IPS-18c (cell line): ENCODE results near the gene SLC25A20.

Source experiments
- H3K4me3 ChIP-seq: 2 replicates; pipeline ENCODE4 v1.7.0; 2013; ENCODE audit warnings: low read depth, mild to moderate bottlenecking, low read length, moderate library complexity; ENCODE audit not compliant: insufficient read depth
- H3K9me3 ChIP-seq: one replicate; pipeline ENCODE4 v1.6.1; 2013; ENCODE audit warnings: mild to moderate bottlenecking, low read length, moderate library complexity; ENCODE audit not compliant: control insufficient read depth, insufficient read depth

Gene SLC25A20, protein sequence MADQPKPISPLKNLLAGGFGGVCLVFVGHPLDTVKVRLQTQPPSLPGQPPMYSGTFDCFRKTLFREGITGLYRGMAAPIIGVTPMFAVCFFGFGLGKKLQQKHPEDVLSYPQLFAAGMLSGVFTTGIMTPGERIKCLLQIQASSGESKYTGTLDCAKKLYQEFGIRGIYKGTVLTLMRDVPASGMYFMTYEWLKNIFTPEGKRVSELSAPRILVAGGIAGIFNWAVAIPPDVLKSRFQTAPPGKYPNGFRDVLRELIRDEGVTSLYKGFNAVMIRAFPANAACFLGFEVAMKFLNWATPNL

DNA sequence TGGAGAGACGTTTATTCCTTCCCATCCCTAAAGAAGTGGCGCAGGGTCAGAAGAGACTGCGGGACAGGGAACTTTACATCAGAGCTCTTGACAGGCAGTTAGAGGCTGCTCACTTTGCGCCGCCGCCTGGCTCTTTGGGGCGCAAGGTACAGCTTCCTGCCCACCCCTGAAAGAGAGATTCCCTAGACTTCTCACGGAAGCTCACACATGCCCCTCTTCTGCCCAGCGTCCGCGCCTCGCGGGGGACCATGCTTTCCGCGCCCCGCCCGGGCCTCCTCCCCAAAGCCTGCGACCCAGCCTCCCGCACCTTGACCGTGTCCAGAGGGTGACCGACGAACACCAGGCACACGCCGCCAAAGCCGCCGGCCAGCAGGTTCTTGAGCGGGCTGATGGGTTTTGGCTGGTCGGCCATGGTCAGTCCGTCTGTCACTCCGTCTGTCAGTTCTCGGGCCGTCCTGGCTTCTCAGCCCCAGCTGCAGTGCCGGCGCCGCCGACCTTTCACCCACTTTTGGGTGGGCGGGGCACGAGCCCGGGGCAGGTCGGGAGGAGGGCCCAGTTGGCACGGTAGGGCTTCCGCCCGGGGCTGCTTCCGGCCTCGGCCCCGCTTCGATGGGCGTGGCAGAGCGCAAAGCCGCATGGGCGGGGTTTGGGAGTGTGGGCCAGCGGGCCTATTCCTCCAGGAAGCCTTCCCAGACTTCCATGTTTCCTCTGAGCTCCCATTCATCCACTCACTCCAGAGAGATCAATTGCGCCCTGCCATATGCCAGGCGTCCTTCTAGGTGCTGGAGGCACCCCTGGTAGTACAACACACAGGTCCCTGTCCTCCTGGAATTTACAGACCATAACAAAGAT lies at the start of gene SLC25A20:
Gene SLC25A20, minus strand, starts transcription at position 500 of the 852 bp plus-strand sequence. Its CDS starts 88 bp downstream, at position 412.
- Histone ChIP-seq H3K4me3 (peak within 1 kb of the TSS; percentile 78), H3K9me3 (no peaks in the 10 kb centered on the region)

DNA sequence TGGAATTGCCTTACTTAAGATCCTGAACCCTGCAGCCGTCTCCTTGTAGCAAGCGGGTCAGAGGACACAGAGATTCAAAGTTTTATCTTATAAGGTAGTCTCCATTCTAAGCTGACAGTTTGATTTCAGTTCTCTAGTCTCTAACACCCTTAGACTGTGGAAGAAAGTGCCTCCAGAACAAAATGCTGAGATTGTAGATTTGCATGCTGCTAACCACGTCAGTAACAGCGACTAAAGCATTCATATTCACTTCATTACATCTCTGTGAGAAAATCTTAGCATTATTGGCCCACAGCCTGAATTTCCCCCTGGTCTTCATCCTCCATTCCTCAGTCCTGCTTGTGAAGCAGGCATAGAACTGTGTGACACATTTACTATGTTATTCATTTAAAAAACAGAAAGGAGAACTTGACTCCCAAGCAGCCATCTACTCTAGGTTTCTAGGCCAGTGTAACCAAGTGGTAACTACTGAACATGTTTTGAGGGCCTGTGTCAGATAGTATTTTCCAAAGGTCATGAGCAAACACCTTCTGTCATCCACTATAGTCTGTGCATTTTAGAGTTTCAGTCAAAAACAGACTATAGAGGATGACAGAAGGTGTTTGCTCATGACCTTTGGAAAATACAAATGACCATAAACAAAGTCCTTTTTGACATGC lies 47.3 kb upstream of the SLC25A20 start:
- Histone ChIP-seq H3K4me3 (no peak overlapping the region), H3K9me3 (no peaks in the 10 kb centered on the region)

DNA sequence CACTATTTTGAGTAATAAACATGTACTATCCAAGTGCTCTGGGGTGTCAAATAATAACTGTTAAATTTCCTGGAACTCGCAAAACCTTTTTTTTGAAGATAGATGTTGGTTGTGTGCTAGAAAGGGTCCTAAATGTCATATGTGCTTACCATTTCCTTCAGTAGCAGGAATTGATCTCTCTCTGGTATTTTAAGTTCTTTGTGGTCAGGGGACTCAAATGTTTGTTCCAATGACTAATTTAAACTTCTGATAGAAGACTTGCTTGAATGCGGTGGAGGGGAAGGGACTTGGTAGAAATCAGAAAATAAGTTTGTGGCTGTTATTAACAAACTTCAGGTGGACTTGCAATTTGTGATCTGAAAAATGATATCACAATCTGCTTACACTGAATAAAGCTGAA lies 46.8 kb upstream of the SLC25A20 start:
- Histone ChIP-seq H3K9me3 (no peaks in the 10 kb centered on the region), H3K4me3 (no peak overlapping the region)

DNA sequence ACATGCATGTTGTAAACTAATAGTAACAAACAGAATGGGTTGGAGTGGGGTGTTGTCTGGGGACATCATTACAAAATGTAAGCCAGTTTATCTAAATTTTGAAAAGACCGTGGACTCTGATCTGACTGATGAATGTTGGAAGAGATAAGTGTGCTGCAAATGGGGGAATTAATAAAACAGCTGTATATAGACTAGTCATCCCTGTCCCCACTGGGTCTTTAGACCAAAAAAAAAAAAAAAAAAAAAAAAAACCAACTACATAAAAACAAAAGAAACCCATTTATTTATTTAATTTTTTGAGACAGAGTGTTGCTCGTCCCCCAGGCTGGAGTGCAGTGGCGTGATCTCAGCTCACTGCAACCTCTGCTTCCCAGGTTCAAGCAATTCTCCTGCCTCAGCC lies 40.0 kb upstream of the SLC25A20 start:
- no peak overlapping the region for H3K4me3 ChIP-seq

DNA sequence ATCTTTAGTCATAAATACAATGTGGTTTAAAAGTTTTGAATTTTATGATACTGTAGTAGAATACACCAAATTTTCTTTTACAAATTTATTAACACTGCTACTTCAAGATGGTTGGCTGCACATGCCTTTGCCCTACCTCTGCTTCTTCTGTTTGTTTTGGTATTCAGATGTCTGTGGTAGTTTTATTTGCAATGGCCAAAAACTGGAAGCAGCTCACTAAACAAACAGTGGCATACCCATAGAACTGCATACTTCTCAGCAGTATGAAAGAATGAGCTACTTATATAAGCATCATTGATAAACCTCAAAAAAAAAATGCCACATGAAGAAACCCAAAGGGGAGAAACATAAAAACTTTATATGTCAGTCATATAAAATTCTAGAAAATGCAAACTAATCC lies 39.5 kb upstream of the SLC25A20 start:
- Histone ChIP-seq H3K4me3 (no peak overlapping the region), H3K9me3 (no peaks in the 10 kb centered on the region)

More for the DNA sequence above, 40.0 kb upstream of the SLC25A20 start:
- H3K9me3 ChIP-seq = no peaks in the 10 kb centered on the region

DNA sequence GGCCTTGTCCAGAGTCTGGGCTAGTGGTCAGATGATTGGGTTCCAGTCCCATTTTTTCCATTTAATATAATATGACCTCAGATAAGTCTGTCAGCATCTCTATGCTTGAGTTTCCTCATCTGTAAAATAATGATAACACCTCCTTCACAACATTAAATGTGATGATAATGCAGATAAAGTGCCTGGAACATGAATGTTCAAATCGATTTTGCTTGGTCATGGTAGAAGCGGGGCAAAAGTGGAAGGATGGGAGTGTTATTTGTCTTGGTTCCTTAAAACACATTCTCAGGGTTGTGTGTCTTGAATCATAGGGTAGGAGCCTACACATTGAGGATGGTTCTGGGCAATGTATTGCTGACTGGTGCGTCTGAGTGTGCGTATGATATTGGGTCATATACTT lies 36.8 kb upstream of the SLC25A20 start:
- H3K9me3 ChIP-seq = no peaks in the 10 kb centered on the region
- no peak overlapping the region for H3K4me3 ChIP-seq

DNA sequence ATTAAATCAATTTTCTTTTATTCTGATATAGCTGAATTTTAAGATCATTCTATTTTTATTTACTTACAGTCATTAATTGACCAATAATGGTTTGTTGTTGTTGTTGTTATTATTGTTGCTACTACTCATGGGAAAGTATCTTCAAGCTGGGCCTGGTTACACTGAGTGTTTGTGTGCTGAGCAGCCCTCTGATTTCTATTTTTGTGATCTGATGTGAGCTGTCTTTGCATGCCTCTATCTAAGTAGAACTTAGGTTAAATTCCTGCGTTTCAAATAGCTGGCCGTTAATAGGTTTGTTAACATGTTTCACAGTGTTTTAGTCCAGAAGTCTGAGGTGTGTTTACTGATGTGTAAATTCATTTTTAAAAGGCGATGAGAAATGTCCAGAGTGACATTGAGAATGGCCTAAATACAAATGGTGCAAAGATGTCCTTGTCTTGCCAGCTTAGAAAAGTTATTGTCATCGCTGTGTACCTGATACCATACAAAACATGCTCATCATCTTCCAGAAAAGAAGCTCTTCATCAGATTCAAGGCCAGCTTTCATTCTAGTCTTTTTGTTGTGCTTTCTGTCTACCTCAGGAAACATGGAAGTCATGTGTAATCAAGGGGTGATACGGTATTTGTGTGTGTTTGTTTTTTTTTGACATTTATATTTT lies 35.8 kb upstream of the SLC25A20 start:
- Histone ChIP-seq H3K4me3 (no peak overlapping the region), H3K9me3 (no peaks in the 10 kb centered on the region)

DNA sequence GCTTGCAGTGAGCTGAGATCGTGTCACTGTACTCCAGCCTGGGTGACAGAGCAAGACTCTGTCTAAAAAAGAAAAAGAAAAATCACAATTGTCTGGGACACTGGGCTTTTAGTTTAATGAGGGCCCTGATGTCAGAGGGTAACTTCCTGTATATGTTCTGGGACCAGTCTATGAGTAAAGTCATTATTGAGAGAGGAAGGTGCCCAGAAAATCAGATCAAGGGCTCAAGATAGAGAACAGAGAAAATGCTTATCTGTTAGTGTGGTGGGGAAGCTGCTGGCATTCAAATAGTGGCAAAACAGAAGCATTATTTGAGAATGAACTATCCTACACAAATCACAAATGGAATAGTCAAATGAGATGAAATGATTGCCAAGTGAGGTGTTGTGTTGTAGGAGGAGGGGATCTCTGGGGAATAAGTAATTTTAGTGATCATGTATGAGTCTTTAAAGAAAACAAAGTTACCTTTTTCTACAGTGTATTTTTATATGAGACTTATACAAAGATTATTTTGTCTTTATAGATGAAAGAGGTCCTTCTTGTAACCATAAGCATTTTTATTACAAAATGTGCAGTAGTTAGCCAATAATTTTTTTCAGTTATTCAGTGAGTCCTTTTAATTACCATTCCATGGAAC lies 33.4 kb upstream of the SLC25A20 start:
- Histone ChIP-seq H3K4me3 (no peak overlapping the region), H3K9me3 (no peaks in the 10 kb centered on the region)

DNA sequence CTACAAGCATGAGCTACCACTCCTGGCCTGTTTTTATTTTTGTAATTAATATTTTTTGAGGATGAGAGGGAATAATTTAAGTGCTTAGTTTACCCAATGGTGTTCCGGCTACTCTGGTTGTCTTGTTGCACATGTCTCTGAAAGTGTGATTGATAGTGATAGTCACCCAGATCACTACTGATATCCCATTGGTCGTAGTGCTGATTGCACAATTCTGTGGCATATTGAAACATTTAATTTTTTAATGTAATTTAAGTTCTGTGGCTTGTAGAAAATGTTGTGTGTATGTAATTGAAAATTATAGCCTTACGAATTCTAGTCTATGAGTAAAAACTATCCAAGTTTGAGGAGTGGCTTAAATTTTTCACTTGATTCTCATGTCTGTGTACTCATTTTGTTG lies 31.9 kb upstream of the SLC25A20 start:
- no peaks in the 10 kb centered on the region for H3K9me3 ChIP-seq
- H3K4me3 ChIP-seq = no peak overlapping the region

DNA sequence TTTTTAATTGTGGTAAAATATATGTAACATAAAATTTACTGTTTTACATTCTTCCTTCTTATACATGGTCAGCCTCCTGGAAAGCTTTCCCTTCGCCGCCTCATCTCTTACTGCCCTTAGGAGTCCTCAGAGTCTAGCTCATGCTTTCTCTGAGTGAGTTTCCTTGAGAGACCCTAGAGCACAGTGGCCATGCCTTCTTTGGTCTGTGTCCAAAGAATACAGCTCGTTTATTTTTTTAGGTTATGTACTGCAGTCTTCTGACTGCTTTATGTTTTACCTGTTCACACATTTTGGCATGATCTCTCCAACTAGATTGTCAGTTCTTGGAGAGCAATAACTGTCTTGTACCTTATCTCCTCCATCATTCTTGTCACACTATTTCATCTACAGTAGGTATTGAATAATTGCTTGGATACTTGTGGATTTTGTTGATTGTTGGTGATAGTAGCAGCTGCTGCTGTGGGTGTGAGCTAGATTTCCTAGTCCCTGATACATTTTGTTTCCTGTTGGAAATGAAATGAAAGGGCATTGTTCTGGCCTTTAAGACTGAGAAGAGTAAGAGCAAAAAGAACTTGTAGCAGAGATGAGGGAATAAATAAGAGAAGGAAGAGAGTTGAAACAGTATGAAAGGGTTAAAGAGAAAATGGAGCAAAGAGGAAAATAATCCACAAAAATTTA lies 30.8 kb upstream of the SLC25A20 start:
- no peaks in the 10 kb centered on the region for H3K9me3 ChIP-seq

DNA sequence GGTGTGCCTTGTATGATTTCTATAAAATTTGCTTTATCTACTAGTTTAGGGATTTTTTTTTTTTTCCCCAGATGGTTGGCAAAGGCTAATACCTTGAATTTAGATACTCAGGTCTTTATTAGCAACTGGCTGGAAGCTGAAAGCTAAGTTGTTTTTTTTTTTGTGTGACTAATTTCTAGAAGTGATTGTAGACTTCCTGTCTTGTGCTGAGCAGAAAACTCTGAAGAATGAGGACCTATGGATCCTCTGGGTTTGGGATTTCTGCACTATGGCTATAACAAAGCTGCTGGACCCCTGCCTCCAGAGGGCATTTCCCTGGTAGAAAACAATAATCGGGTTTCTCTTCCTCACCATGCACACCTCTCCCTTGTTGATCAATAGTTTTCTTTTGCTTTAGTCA lies 30.0 kb upstream of the SLC25A20 start:
- H3K4me3 ChIP-seq = no peak overlapping the region
- no peaks in the 10 kb centered on the region for H3K9me3 ChIP-seq

More for the DNA sequence above, 30.8 kb upstream of the SLC25A20 start:
- no peak overlapping the region for H3K4me3 ChIP-seq

DNA sequence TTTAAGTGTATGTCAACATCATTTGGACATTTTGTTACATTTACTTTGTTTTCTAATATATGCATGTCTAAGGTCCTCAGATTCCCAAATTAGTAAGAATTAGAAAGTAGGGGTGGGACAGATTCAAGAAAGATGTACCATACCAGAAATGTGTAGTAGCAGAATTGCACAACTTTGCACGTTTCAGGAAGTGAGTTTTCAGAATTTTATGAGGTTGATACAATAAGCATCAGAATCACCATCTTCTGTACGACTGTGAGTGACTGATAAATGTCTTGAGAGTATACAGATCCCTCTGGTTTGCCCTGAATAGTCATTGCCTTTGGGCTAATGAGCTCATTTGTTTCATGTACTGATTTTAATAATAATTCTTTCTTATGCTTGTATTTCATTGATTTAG lies 29.2 kb upstream of the SLC25A20 start:
- no peaks in the 10 kb centered on the region for H3K9me3 ChIP-seq

DNA sequence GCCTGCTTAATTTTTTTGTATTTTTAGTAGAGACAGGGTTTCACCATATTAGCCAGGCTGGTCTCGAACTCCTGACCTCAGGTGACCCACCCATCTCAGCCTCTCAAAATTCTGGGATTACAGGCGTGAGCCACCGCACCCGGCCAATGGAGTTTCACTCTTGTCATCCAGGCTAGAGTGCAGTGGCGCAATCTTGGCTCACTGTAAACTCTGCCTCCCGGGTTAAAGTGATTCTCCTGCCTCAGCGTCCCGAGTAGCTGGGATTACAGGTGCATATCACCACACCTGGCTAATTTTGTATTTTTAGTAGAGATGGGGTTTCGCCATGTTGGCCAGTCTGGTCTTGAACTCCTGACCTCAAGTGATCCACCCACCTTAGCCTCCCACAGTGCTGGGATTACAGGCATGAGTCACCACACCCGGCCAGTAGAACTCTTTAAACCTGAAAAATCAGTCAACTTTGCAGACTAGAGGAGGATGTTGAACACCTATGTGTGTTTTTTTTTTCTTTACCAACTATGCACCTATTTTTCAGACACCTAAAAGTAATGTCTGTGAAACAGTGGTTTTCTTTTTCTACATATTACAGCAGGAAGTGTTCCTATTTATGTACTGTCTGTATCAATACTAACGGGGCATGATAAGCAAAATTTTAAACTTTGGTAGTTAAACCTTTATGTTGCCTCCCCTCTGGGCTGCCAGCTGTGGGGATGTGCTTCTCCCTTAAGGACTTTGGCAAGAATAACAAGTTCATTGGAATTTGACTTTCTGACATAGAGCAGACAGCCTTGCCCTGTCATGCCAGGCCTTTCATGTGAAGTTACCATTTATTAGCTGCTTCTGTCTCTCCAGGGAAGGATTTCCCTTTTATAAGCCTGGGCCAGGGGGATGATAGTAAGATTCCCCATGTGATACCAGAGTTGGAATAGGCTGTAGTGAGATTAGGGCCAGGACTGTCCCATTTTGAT lies 28.0 kb upstream of the SLC25A20 start:
- Histone ChIP-seq H3K4me3 (no peak overlapping the region), H3K9me3 (no peaks in the 10 kb centered on the region)

More for the DNA sequence above, 29.2 kb upstream of the SLC25A20 start:
- H3K4me3 ChIP-seq = no peak overlapping the region

DNA sequence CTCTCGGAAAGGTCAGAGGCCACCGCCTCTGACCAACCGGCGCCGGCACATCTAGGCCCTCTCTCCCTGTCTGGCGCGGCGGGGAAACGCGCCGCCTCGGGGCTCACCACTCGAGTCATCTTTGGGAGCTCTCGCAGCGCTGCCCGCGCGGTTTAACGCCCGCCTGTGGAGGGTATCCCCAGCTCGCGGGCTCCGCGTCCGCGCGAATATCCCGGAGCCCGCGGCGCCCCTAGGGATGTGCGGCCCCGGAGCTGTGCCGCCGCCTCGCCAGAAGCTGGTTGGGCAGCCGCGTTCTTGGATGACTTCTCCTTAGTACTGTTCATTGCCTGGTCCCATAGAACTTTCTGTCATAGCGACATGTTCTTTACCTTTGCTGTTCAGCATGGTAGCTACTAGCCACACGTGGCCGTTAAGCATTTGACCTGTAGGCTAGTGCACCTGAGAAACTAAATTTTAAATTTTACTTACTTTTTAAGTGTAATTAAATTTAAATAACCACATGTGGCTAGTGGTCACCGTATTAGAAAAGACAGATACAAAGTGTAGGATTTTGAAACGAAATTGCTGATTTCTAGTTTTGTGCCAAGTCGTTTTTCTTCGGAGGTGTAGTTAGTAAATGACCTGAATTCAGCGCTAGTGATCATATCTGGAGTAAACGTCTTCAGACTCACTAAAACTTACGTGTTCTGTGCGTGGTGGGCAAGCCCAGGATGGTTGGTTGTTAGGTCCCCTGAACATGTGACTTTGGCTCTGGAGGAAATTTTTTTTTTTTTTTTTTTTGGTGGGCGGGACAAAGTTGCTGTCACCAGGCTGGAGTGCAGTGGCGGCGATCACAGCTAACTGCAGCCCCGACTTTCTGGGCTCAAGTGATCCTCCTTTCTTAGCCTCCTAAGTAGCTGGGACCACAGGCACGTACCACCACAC lies 20.8 kb upstream of the SLC25A20 start:
- H3K9me3 ChIP-seq = no peaks in the 10 kb centered on the region
- peak overlapping the region; percentile 98 for H3K4me3 ChIP-seq
